Neuronal stem cell (in vitro differentiated cells): ENCODE results near the gene CSRP1.
"Not testable (repeated sequence)": the region's sequence is repeated elsewhere in the genome, so short reads cannot be mapped to it uniquely, and the experiment has no call there.

Experiments used
- DNase-seq: peaks from one replicate; pipeline ENCODE4 v3.0.0-alpha.2; 2013; ENCODE audit warnings: low spot score
- H2AFZ ChIP-seq: one replicate; pipeline ENCODE4 v1.6.1; 2013; ENCODE audit warnings: mild to moderate bottlenecking, low read length, inconsistent platforms
- H2AK5ac ChIP-seq: 2 replicates; pipeline ENCODE4 v1.6.1; 2013; ENCODE audit warnings: low read depth, mild to moderate bottlenecking, inconsistent platforms, low read length, moderate library complexity, mixed read lengths
- H2BK120ac ChIP-seq: 2 replicates; pipeline ENCODE4 v1.6.1; 2013; ENCODE audit warnings: low read depth, mild to moderate bottlenecking, inconsistent platforms, low read length, moderate library complexity, mixed read lengths
- H2BK12ac ChIP-seq: one replicate; pipeline ENCODE4 v1.6.1; 2013; ENCODE audit warnings: low read length, inconsistent platforms
- H2BK15ac ChIP-seq: 2 replicates; pipeline ENCODE4 v1.6.1; 2013; ENCODE audit warnings: mild to moderate bottlenecking, low read length, inconsistent platforms, mixed read lengths
- H2BK5ac ChIP-seq: one replicate; pipeline ENCODE4 v1.6.1; 2013; ENCODE audit warnings: inconsistent platforms, mild to moderate bottlenecking, low read length, moderate library complexity
- H3K14ac ChIP-seq: one replicate; pipeline ENCODE4 v1.6.1; 2013; ENCODE audit warnings: low read length, inconsistent platforms
- H3K18ac ChIP-seq: 2 replicates; pipeline ENCODE4 v1.6.1; 2013; ENCODE audit warnings: low read length, inconsistent platforms
- H3K23ac ChIP-seq: 2 replicates; pipeline ENCODE4 v1.6.1; 2013; ENCODE audit warnings: low read depth, mild to moderate bottlenecking, mixed read lengths, low read length, inconsistent platforms; ENCODE audit not compliant: poor library complexity
- H3K27ac ChIP-seq: replicated peaks from 3 replicates; pipeline ENCODE4 v1.5.1; 2013; ENCODE audit warnings: low read length, inconsistent platforms
- H3K27me3 ChIP-seq, 3 experiments: 2 replicates each; pipeline ENCODE4 v1.6.1; 2013; ENCODE audit warnings: low read length in 3 of 3, mild to moderate bottlenecking in 2 of 3, inconsistent platforms in 1 of 3, low read depth in 1 of 3, mixed read lengths in 1 of 3, moderate library complexity in 1 of 3; ENCODE audit not compliant: control insufficient read depth in 3 of 3, insufficient read depth in 3 of 3
- H3K36me3 ChIP-seq, 2 donors: replicated peaks in 1 of 2; 2 replicates each; pipeline ENCODE4 v1.6.1; 2013; ENCODE audit warnings: low read length in 2 of 2; ENCODE audit not compliant: control insufficient read depth in 2 of 2, insufficient read depth in 2 of 2
- H3K4ac ChIP-seq: 2 replicates; pipeline ENCODE4 v1.6.1; 2013; ENCODE audit warnings: inconsistent platforms, mild to moderate bottlenecking, low read length, moderate library complexity
- H3K4me1 ChIP-seq, 2 donors: 1 replicate in 1 of 2; 2 replicates in 1 of 2; pipeline ENCODE4 v1.6.1; 2013; ENCODE audit warnings: low read length in 2 of 2, low read depth in 1 of 2; ENCODE audit not compliant: control insufficient read depth in 2 of 2, insufficient read depth in 1 of 2
- H3K4me2 ChIP-seq: one replicate; pipeline ENCODE4 v1.6.1; 2013; ENCODE audit warnings: mild to moderate bottlenecking, low read length, inconsistent platforms; ENCODE audit not compliant: insufficient read depth, poor library complexity, severe bottlenecking
- H3K4me3 ChIP-seq, 2 donors: 2 replicates each; pipeline ENCODE4 v1.5.1; 2013; ENCODE audit warnings: low read length in 2 of 2, mild to moderate bottlenecking in 2 of 2, inconsistent platforms in 1 of 2, moderate library complexity in 1 of 2
- H3K79me1 ChIP-seq: one replicate; pipeline ENCODE4 v1.6.1; 2013; ENCODE audit warnings: low read depth, mild to moderate bottlenecking, inconsistent platforms, low read length, moderate library complexity
- H3K9ac ChIP-seq: one replicate; pipeline ENCODE4 v1.6.1; 2013; ENCODE audit warnings: mild to moderate bottlenecking, low read depth, low read length, inconsistent platforms; ENCODE audit not compliant: poor library complexity
- H3K9me3 ChIP-seq, 2 donors: replicated peaks in 1 of 2; 2 replicates each; pipeline versions ENCODE3 to v1.6.1; 2013; ENCODE audit warnings: low read length in 2 of 2, mild to moderate bottlenecking in 2 of 2, inconsistent platforms in 1 of 2, low read depth in 1 of 2, mixed read lengths in 1 of 2, moderate library complexity in 1 of 2; ENCODE audit not compliant: control insufficient read depth in 2 of 2, insufficient read depth in 1 of 2
- H4K8ac ChIP-seq: one replicate; pipeline ENCODE4 v1.6.1; 2013; ENCODE audit warnings: low read depth, mild to moderate bottlenecking, inconsistent platforms, low read length, moderate library complexity
- H4K91ac ChIP-seq: one replicate; pipeline ENCODE4 v1.6.1; 2013; ENCODE audit warnings: low read length, low read depth, mild to moderate bottlenecking, inconsistent platforms; ENCODE audit not compliant: poor library complexity
- WGBS, 2 donors: extraction: QIAGEN DNeasy Blood & Tissue Kit; methylation state at CpG; one replicate each; pipeline ENCODE4 v1.1.7; 2013; ENCODE audit warnings: missing lambda C conversion rate in 2 of 2, mixed read lengths in 1 of 2; ENCODE audit not compliant: insufficient read length in 2 of 2, insufficient replicate concordance in 1 of 2; ENCODE audit errors: extremely low coverage in 2 of 2; 5-methylcytosine and 5-hydroxymethylcytosine counted together

The CSRP1 gene

DNA sequence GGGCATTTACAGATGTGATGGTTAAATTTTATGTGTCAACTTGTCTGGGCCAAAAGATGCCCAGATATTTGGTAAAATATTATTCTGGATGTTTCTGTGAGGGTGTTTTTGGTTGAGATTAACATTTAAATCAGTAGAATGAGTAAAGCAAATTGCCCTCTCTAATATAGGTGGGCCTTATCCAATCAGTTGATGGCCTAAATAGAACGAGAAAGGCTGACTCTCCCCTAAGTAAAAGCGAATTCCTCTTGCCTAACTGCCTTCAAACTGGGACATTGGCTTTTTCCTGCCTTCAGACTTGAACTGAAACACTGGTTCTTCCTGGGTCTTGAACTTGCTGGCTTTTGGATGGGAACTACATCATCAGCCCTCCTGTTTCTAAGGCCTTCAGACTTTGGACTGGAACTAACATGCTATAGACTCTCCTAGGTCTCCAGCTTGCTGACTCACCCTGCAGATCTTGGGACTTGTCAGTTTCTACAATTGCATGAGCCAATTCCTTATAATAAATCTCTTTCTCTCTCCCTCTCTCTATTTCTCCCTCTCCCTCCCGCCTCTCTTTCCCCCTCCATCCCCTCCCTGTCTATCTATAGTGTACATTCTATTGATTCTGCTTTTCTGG lies 21.8 kb upstream of the CSRP1 start:
- no peak overlapping the region for H2BK120ac ChIP-seq
- no peak overlapping the region for H3K27ac ChIP-seq
- H3K9ac ChIP-seq, result no peak overlapping the region
- H3K4me1 ChIP-seq, result peaks cover 10 to 12% of the 10 kb centered on the region in 2 donors
- no peak overlapping the region for H3K4me2 ChIP-seq
- no peak overlapping the region for H3K4me3 ChIP-seq
- no peak overlapping the region for H3K4ac ChIP-seq
- H3K36me3 ChIP-seq, result no peaks in the 10 kb centered on the region
- H2AK5ac ChIP-seq, result no peak overlapping the region
- H3K14ac ChIP-seq, result no peak overlapping the region
- no peak overlapping the region for H3K23ac ChIP-seq
- no peak overlapping the region for H2BK5ac ChIP-seq
- no peak overlapping the region for H4K91ac ChIP-seq
- H3K79me1 ChIP-seq, result no peaks in the 10 kb centered on the region
- H3K9me3 ChIP-seq, result no peaks in the 10 kb centered on the region
- no peak overlapping the region for H2BK15ac ChIP-seq
- WGBS, 2 donors, result 100% methylated on average over 1 of the region's 3 CpGs; no CpG with 5 or more reads in 1 of the 2 donors
- H2BK12ac ChIP-seq, result no peak overlapping the region
- no peak overlapping the region for H3K18ac ChIP-seq
- DNase-seq, result no peak
- peaks cover 0 to 9% (median 0%) of the 10 kb centered on the region in 3 experiments for H3K27me3 ChIP-seq
- H4K8ac ChIP-seq, result no peak overlapping the region
- H2AFZ ChIP-seq, result no peak overlapping the region

GRCh38 chr1:201527879-201528278 lies 21.0 kb upstream of the CSRP1 start:
- H2BK15ac ChIP-seq, result no peak overlapping the region
- H3K9ac ChIP-seq, result no peak overlapping the region
- H4K8ac ChIP-seq, result no peak overlapping the region
- H2BK12ac ChIP-seq, result no peak overlapping the region
- H3K4me1 ChIP-seq, result peaks cover 9 to 12% of the 10 kb centered on the region in 2 donors
- no peaks in the 10 kb centered on the region for H3K9me3 ChIP-seq
- no peak overlapping the region for H2AK5ac ChIP-seq
- H3K27me3 ChIP-seq, result peaks cover 0 to 9% (median 0%) of the 10 kb centered on the region in 3 experiments
- H3K4ac ChIP-seq, result no peak overlapping the region
- H3K14ac ChIP-seq, result no peak overlapping the region
- no peaks in the 10 kb centered on the region for H3K36me3 ChIP-seq
- DNase-seq, result no peak
- H3K4me3 ChIP-seq, result no peak overlapping the region
- H2BK5ac ChIP-seq, result no peak overlapping the region
- H3K18ac ChIP-seq, result no peak overlapping the region
- no peak overlapping the region for H2BK120ac ChIP-seq
- H2AFZ ChIP-seq, result no peak overlapping the region
- H4K91ac ChIP-seq, result no peak overlapping the region
- WGBS, 2 donors, result no CpG with 5 or more reads among the region's 5 CpGs
- H3K79me1 ChIP-seq, result no peaks in the 10 kb centered on the region
- H3K4me2 ChIP-seq, result no peak overlapping the region
- H3K23ac ChIP-seq, result no peak overlapping the region
- H3K27ac ChIP-seq, result no peak overlapping the region

- Histone ChIP-seq H3K4ac (no peak overlapping the region), H3K9me3 (no peaks in the 10 kb centered on the region), H3K14ac (no peak overlapping the region), H3K23ac (no peak overlapping the region), H3K36me3 (no peaks in the 10 kb centered on the region), H2BK15ac (no peak overlapping the region), H3K27ac (no peak overlapping the region), H2AFZ (no peak overlapping the region), H3K4me2 (no peak overlapping the region), H3K4me1 (no peaks in the 10 kb centered on the region), H3K27me3 (no peaks in the 10 kb centered on the region), H3K9ac (no peak overlapping the region), H3K18ac (no peak overlapping the region), H4K8ac (no peak overlapping the region), H3K79me1 (no peaks in the 10 kb centered on the region), H2AK5ac (no peak overlapping the region), H4K91ac (no peak overlapping the region), H3K4me3 (no peak overlapping the region), H2BK5ac (no peak overlapping the region), H2BK12ac (no peak overlapping the region), H2BK120ac (no peak overlapping the region)
- no CpG with 5 or more reads among the region's 1 CpG for WGBS, 2 donors
- no peak for DNase-seq
Observed at GRCh38 chr1:201525193-201525778, 18.4 kb upstream of the CSRP1 start.

DNA sequence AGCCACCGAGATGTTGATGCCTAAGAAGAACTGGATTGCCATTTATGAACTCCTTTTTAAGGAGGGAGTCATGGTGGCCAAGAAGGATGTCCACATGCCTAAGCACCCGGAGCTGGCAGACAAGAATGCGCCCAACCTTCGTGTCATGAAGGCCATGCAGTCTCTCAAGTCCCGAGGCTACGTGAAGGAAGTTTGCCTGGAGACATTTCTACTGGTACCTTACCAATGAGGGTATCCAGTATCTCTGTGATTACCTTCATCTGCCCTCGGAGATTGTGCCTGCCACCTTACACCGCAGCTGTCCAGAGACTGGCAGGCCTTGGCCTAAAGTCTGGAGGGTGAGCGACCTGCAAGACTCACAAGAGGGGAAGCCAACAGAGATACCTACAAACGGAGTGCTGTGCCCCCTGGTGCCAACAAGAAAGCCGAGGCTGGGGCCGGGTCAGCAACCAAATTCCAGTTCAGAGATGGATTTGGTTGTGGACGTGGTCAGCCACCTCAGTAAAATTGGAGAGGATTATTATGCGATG lies 13.2 kb upstream of the CSRP1 start:
- H3K18ac ChIP-seq, H3K4me3 ChIP-seq, H4K91ac ChIP-seq, H3K4me2 ChIP-seq, DNase-seq, H2BK12ac ChIP-seq, H2BK15ac ChIP-seq, H2AK5ac ChIP-seq, H3K9me3 ChIP-seq, H3K27ac ChIP-seq, H3K4ac ChIP-seq, H3K4me1 ChIP-seq, H3K14ac ChIP-seq, H3K23ac ChIP-seq, H3K9ac ChIP-seq, H3K79me1 ChIP-seq, H3K36me3 ChIP-seq, H2AFZ ChIP-seq, H2BK5ac ChIP-seq, H4K8ac ChIP-seq, H2BK120ac ChIP-seq: not testable (repeated sequence)
- peaks cover 0 to 13% (median 0%) of the 10 kb centered on the region in 3 experiments for H3K27me3 ChIP-seq
- WGBS, 2 donors, result no CpG with 5 or more reads among the region's 14 CpGs
